HepG2 (cell line): ENCODE measurements around the gene RGL3. TPM values are rescaled to one million over a fixed set of nuclear protein-coding genes. Genes with fewer than 3 reads are reported as not detected.

ENCODE experiments used
- BCL3 ChIP-seq: sonication (generic); formaldehyde crosslinking; IDR thresholded peaks from 2 replicates; pipeline ENCODE4 v1.5.1; 2020; ENCODE audit warnings: mild to moderate bottlenecking, missing genetic modification reagents, moderate library complexity
- BORCS8-MEF2B ChIP-seq: sonication (generic); formaldehyde crosslinking; IDR thresholded peaks from 2 replicates; pipeline ENCODE4 v1.8.0; 2022; ENCODE audit warnings: mild to moderate bottlenecking, missing genetic modification reagents
- CEBPG ChIP-seq: IDR thresholded peaks from 2 replicates; pipeline ENCODE4 v1.6.1; 2016
- CHD4 ChIP-seq: fragments of 200-600 bp; sonication (generic); IDR thresholded peaks from 2 replicates; pipeline ENCODE4 v1.7.0; 2017; ENCODE audit warnings: mild to moderate bottlenecking, low read length, borderline replicate concordance
- EZH2 ChIP-seq: conservative IDR thresholded peaks from 2 replicates; pipeline ENCODE4 v1.6.1; 2012; ENCODE audit warnings: mild to moderate bottlenecking, low read depth, low read length, moderate library complexity
- FOXK1 ChIP-seq: sonication (generic); formaldehyde crosslinking; IDR thresholded peaks from 2 replicates; pipeline ENCODE4 v1.4.0; 2020; ENCODE audit warnings: low read depth, missing genetic modification reagents, borderline replicate concordance
- HNRNPK ChIP-seq: fragments of 200-400 bp; formaldehyde crosslinking; IDR thresholded peaks from 2 replicates; pipeline ENCODE4 v1.6.1; 2018; ENCODE audit warnings: low read length, low read depth, moderate library complexity, mild to moderate bottlenecking; ENCODE audit not compliant: poor library complexity, severe bottlenecking
- IRF2 ChIP-seq: IDR thresholded peaks from 2 replicates; pipeline ENCODE4 v1.6.1; 2018; ENCODE audit warnings: missing genetic modification reagents, missing compliant biosample characterization
- KLF13 ChIP-seq: sonication (generic); formaldehyde crosslinking; IDR thresholded peaks from 2 replicates; pipeline ENCODE4 v1.4.0; 2020; ENCODE audit warnings: mild to moderate bottlenecking, missing genetic modification reagents
- LBX2 ChIP-seq: sonication (generic); formaldehyde crosslinking; IDR thresholded peaks from 2 replicates; pipeline ENCODE4 v1.5.0; 2020; ENCODE audit warnings: missing genetic modification reagents, mild to moderate bottlenecking, borderline replicate concordance
- MAX ChIP-seq: IDR thresholded peaks from 2 replicates; pipeline ENCODE4 v1.6.1; 2012; ENCODE audit warnings: inconsistent platforms
- SAFB2 ChIP-seq: sonication (generic); formaldehyde crosslinking; IDR thresholded peaks from 2 replicates; pipeline ENCODE4 v1.5.1; 2020; ENCODE audit warnings: missing genetic modification reagents, low read depth, mild to moderate bottlenecking, borderline replicate concordance
- SP1 ChIP-seq, 2 experiments: fragments of 450-650 bp in 1 of 2; sonication (generic) in 1 of 2; formaldehyde crosslinking in 1 of 2; IDR thresholded peaks; 2 replicates each; pipeline versions ENCODE4 v1.4.0 to v1.6.1; 2016 to 2020; ENCODE audit warnings: missing genetic modification reagents in 1 of 2
- THAP9 ChIP-seq: sonication (generic); formaldehyde crosslinking; IDR thresholded peaks from 2 replicates; pipeline ENCODE4; 2020; ENCODE audit warnings: missing genetic modification reagents, mild to moderate bottlenecking, borderline replicate concordance
- ZBTB3 ChIP-seq: sonication (generic); formaldehyde crosslinking; IDR thresholded peaks from 2 replicates; pipeline ENCODE4 v1.4.0; 2020; ENCODE audit warnings: low read depth, mild to moderate bottlenecking, moderate library complexity, missing genetic modification reagents, borderline replicate concordance
- ZNF160 ChIP-seq: sonication (generic); formaldehyde crosslinking; IDR thresholded peaks from 2 replicates; pipeline ENCODE4 v1.8.0; 2022; ENCODE audit warnings: mild to moderate bottlenecking, inconsistent platforms, missing genetic modification reagents
- ZNF329 ChIP-seq: sonication (generic); formaldehyde crosslinking; IDR thresholded peaks from 2 replicates; pipeline ENCODE4 v1.9.0; 2021; ENCODE audit warnings: low read depth, mild to moderate bottlenecking, missing genetic modification reagents
- ZNF430 ChIP-seq: sonication (generic); formaldehyde crosslinking; IDR thresholded peaks from 2 replicates; pipeline ENCODE4 v1.9.0; 2021; ENCODE audit warnings: mild to moderate bottlenecking, missing genetic modification reagents
- ZNF441 ChIP-seq: sonication (generic); formaldehyde crosslinking; IDR thresholded peaks from 2 replicates; pipeline ENCODE4 v1.7.0; 2021; ENCODE audit warnings: missing genetic modification reagents, borderline replicate concordance
- ZNF510 ChIP-seq: sonication (generic); formaldehyde crosslinking; IDR thresholded peaks from 2 replicates; pipeline ENCODE4 v1.4.0; 2020; ENCODE audit warnings: low read depth, mild to moderate bottlenecking, missing genetic modification reagents
- ZNF570 ChIP-seq: sonication (generic); formaldehyde crosslinking; IDR thresholded peaks from 2 replicates; pipeline ENCODE4 v1.4.0; 2020; ENCODE audit warnings: mild to moderate bottlenecking, missing genetic modification reagents, borderline replicate concordance
- ZNF572 ChIP-seq: sonication (generic); formaldehyde crosslinking; IDR thresholded peaks from 2 replicates; pipeline ENCODE4 v1.5.1; 2020; ENCODE audit warnings: mild to moderate bottlenecking, missing genetic modification reagents
- ZNF589 ChIP-seq: sonication (generic); formaldehyde crosslinking; conservative IDR thresholded peaks from 2 replicates; pipeline ENCODE4 v1.8.0; 2022; ENCODE audit warnings: mild to moderate bottlenecking, moderate library complexity, missing genetic modification reagents
- ZNF713 ChIP-seq: sonication (generic); formaldehyde crosslinking; IDR thresholded peaks from 2 replicates; pipeline ENCODE4 v1.4.0; 2020; ENCODE audit warnings: mild to moderate bottlenecking, missing genetic modification reagents
- ZNF761 ChIP-seq: sonication (generic); formaldehyde crosslinking; conservative IDR thresholded peaks from 2 replicates; pipeline ENCODE4 v1.4.0; 2020; ENCODE audit warnings: mild to moderate bottlenecking, missing genetic modification reagents
- ZZZ3 ChIP-seq: sonication (generic); formaldehyde crosslinking; IDR thresholded peaks from 2 replicates; pipeline ENCODE4 v1.4.0; 2020; ENCODE audit warnings: missing genetic modification reagents, mild to moderate bottlenecking, borderline replicate concordance
- polyA plus RNA-seq, 8 experiments: library from polyadenylated mRNA; depleted of rRNA in 3 of 8; stranded (reverse) in 7 of 8; unstranded in 1 of 8; fragments of >200 nt; fragmentation: Illumina TruSeq in 4 of 8; extraction: Trizol in 4 of 8; gene quantifications; 2 replicates each; pipeline versions ENCODE4 v1.2.1 to v1.2.3, GENCODE V29; 2011 to 2016; ENCODE audit warnings: low read depth in 4 of 8, missing spikeins in 1 of 8, mixed read lengths in 1 of 8; ENCODE audit not compliant: insufficient read depth in 1 of 8
- total RNA-seq, 5 experiments: library from RNA; depleted of rRNA; stranded (reverse); fragments of >200 nt; fragmentation: Illumina TruSeq; extraction: Trizol; gene quantifications; 2 replicates each; pipeline ENCODE4 v1.2.3, GENCODE V29; 2016; ENCODE audit warnings: low read depth in 1 of 5

The RGL3 gene
- total and polyA plus RNA-seq, 2 of the 13 experiments (the other 11 are each of a cell fraction or from before 2014, with no cell fraction given): 4.2 to 7.6 TPM

- no peak for TF ChIP-seq SP1 (IDR thresholded peaks at IDR 0.05)
- peak; percentile 85 for TF ChIP-seq SP1 (CRISPR knock-in tag; IDR thresholded peaks at IDR 0.05)
- 0 out of 2 replicates have a peak, but pooled peaks have one; percentile 15 for TF ChIP-seq ZNF761 (CRISPR knock-in tag)
- no peak for TF ChIP-seq IRF2
- no peak for TF ChIP-seq HNRNPK
- peak; percentile 68 for TF ChIP-seq MAX
- TF ChIP-seq ZNF589 (CRISPR knock-in tag): no peak
- no peak for TF ChIP-seq ZNF329 (CRISPR knock-in tag)
- TF ChIP-seq ZZZ3 (CRISPR knock-in tag): no peak
- no peak for TF ChIP-seq BCL3 (CRISPR knock-in tag)
- TF ChIP-seq THAP9 (CRISPR knock-in tag): no peak; the same call in 1 of the 2 replicates
- TF ChIP-seq BORCS8-MEF2B: peak; percentile 77; the same call in 1 of the 2 replicates
- TF ChIP-seq ZNF160 (CRISPR knock-in tag): no peak
- no peak for TF ChIP-seq ZNF713 (CRISPR knock-in tag)
- TF ChIP-seq KLF13 (CRISPR knock-in tag): no peak
- no peak for TF ChIP-seq LBX2 (CRISPR knock-in tag)
- no peak for TF ChIP-seq ZNF510 (CRISPR knock-in tag)
- no peak for TF ChIP-seq ZNF572
- TF ChIP-seq FOXK1: peak; percentile 13; the same call in 1 of the 2 replicates
- no peak for TF ChIP-seq ZBTB3 (CRISPR knock-in tag)
- 0 out of 2 replicates have a peak, but pooled peaks have one; percentile 12 for TF ChIP-seq ZNF441 (CRISPR knock-in tag)
- no peak for TF ChIP-seq CHD4
- TF ChIP-seq EZH2: no peak
- no peak for TF ChIP-seq SAFB2 (CRISPR knock-in tag)
- peak; percentile 78 for TF ChIP-seq CEBPG
- TF ChIP-seq ZNF430 (CRISPR knock-in tag): 0 out of 2 replicates have a peak, but pooled peaks have one; percentile 55
- no peak for TF ChIP-seq ZNF570 (CRISPR knock-in tag)
Observed at GRCh38 chr19:11346104-11346940, 72.8 kb downstream of the RGL3 start, which contains the start of the genes CCDC159 and TMEM205 (continued).
